ENCODE data around the gene WWP2.
"Not testable (repeated sequence)": the region's sequence is repeated elsewhere in the genome, so short reads cannot be mapped to it uniquely, and the experiment has no call there.

DNA sequence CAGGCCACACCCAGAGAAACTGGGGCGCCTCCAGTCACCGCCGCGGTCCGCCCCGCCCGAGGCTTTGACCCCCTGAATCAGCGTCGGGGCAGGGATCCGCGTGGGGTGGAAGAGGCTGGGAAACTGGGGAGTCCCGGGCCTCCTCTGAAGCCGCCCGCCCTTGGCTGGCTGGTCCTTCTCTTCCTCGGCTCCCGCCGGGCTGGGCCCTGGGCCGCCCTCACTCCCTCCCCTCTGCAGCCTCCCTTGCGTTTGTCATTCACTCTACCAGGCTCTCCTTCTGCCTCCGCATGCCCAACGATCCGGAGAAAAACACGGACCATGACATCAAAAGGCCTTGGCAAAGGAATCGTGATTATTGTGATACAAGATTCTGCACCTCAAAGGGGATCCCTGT is 203.5 kb downstream of the WWP2 start:
- TF ChIP-seq, protein P1, sequence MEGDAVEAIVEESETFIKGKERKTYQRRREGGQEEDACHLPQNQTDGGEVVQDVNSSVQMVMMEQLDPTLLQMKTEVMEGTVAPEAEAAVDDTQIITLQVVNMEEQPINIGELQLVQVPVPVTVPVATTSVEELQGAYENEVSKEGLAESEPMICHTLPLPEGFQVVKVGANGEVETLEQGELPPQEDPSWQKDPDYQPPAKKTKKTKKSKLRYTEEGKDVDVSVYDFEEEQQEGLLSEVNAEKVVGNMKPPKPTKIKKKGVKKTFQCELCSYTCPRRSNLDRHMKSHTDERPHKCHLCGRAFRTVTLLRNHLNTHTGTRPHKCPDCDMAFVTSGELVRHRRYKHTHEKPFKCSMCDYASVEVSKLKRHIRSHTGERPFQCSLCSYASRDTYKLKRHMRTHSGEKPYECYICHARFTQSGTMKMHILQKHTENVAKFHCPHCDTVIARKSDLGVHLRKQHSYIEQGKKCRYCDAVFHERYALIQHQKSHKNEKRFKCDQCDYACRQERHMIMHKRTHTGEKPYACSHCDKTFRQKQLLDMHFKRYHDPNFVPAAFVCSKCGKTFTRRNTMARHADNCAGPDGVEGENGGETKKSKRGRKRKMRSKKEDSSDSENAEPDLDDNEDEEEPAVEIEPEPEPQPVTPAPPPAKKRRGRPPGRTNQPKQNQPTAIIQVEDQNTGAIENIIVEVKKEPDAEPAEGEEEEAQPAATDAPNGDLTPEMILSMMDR (IDR thresholded peaks at IDR 0.05) = not testable (repeated sequence)
- not testable (repeated sequence) for TF ChIP-seq POLR2AphosphoS5 (IDR thresholded peaks at IDR 0.05); POLR2A (IDR thresholded peaks at IDR 0.05; ENCODE audit: low read depth); EP300 (IDR thresholded peaks at IDR 0.05)
